HepG2 (cell line): Measurements from ENCODE around the gene NFX1. TPM values are rescaled to one million over a fixed set of nuclear protein-coding genes. Genes with fewer than 3 reads are reported as not detected.

Experiments used
- ATAC-seq: fragments of 200-7000 bp; cut with Tn5 transposase; 3 replicates; pipeline ENCODE4 v1.9.1; 2020; ENCODE audit warnings: mild to moderate bottlenecking, moderate library complexity
- BruUV-seq: library from RNA; stranded (reverse); fragments of 400-500 nt; replicated peaks from 2 replicates; lab custom pipeline; 2021; lab: Mats Ljungman, UMichigan
- CTCF ChIA-PET: fragments of 300-600 bp; formaldehyde crosslinking; extraction: SDS; loops from one replicate; lab custom pipeline; 2021; ENCODE audit warnings: low total read pairs, inconsistent platforms, low intra/inter-chr PET ratio; lab: Yijun Ruan, JAX
- POLR2A ChIA-PET: fragments of 350-600 bp; sonication (Branson Sonifier 250); formaldehyde crosslinking; loops from one replicate; lab custom pipeline; 2020; ENCODE audit warnings: antibody characterized with exemption, inconsistent platforms; lab: Yijun Ruan, JAX
- DNase-seq: peaks from one replicate; pipeline ENCODE4 v3.0.0-alpha.2; 2015; ENCODE audit warnings: low spot score
- FAIRE-seq: peaks from 3 replicates; lab custom pipeline; 2011; peaks lifted over from hg19 to GRCh38; lab: Jason Lieb, UNC
- H2AFZ ChIP-seq: one replicate; pipeline ENCODE4 v1.6.1; 2011; ENCODE audit warnings: low read length, inconsistent platforms
- H3K27ac ChIP-seq: fragments of 300-600 bp; 3 replicates; pipeline ENCODE4 v1.8.0; 2011; ENCODE audit warnings: mixed run types, mild to moderate bottlenecking, mixed read lengths, low read length, inconsistent platforms; ENCODE audit not compliant: insufficient read depth; ENCODE audit errors: extremely low read length
- H3K27me3 ChIP-seq, 2 experiments: fragments of 200-600 bp in 1 of 2; 2 replicates in 1 of 2; 3 replicates in 1 of 2; pipeline versions ENCODE4 v1.6.0 to v1.8.0; 2011; ENCODE audit warnings: low read length in 2 of 2, mild to moderate bottlenecking in 2 of 2, moderate library complexity in 2 of 2, inconsistent platforms in 1 of 2; ENCODE audit not compliant: insufficient read depth in 2 of 2, control insufficient read depth in 1 of 2
- H3K36me3 ChIP-seq, 2 experiments: fragments of 200-600 bp in 1 of 2; replicated peaks in 1 of 2; 2 replicates in 1 of 2; 3 replicates in 1 of 2; pipeline versions ENCODE4 v1.5.1 to v1.8.0; 2011; ENCODE audit warnings: low read length in 2 of 2, inconsistent platforms in 1 of 2; ENCODE audit not compliant: insufficient read depth in 2 of 2, control insufficient read depth in 1 of 2
- H3K4me1 ChIP-seq: 2 replicates; pipeline ENCODE4 v1.5.1; 2012; ENCODE audit warnings: low read length, inconsistent platforms; ENCODE audit not compliant: insufficient read depth
- H3K4me2 ChIP-seq: 2 replicates; pipeline ENCODE4 v1.6.0; 2011; ENCODE audit warnings: low read depth, low read length, inconsistent platforms
- H3K4me3 ChIP-seq, 3 experiments: fragments of 200-600 bp in 1 of 3; sonication (generic), shearing (Covaris generic) in 1 of 3; replicated peaks in 1 of 3; 2 replicates each; pipeline ENCODE4 v1.5.1; 2011 to 2016; ENCODE audit warnings: low read length in 3 of 3, inconsistent platforms in 2 of 3, low read depth in 2 of 3, mild to moderate bottlenecking in 2 of 3, control low read depth in 1 of 3, mixed read lengths in 1 of 3; ENCODE audit not compliant: insufficient read depth in 1 of 3
- H3K79me2 ChIP-seq: one replicate; pipeline ENCODE4 v1.6.1; 2011; ENCODE audit warnings: low read length, inconsistent platforms; ENCODE audit not compliant: insufficient read depth
- H3K9ac ChIP-seq: 2 replicates; pipeline ENCODE4 v1.6.0; 2011; ENCODE audit warnings: mild to moderate bottlenecking, low read depth, low read length, inconsistent platforms; ENCODE audit not compliant: insufficient read depth
- H3K9me3 ChIP-seq: 2 replicates; pipeline ENCODE4 v1.5.1; 2012; ENCODE audit warnings: mild to moderate bottlenecking, low read length
- H4K20me1 ChIP-seq: 2 replicates; pipeline ENCODE4 v1.6.0; 2011; ENCODE audit warnings: inconsistent platforms, mild to moderate bottlenecking, low read length, moderate library complexity; ENCODE audit not compliant: insufficient read depth
- EED ChIP-seq: sonication (generic); formaldehyde crosslinking; IDR thresholded peaks from 2 replicates; pipeline ENCODE4 v1.5.0; 2020; ENCODE audit warnings: mild to moderate bottlenecking, missing genetic modification reagents
- FOXK2 ChIP-seq: fragments of 450-650 bp; IDR thresholded peaks from 2 replicates; pipeline ENCODE4 v1.6.1; 2016
- HNRNPK ChIP-seq: fragments of 200-400 bp; formaldehyde crosslinking; IDR thresholded peaks from 2 replicates; pipeline ENCODE4 v1.6.1; 2018; ENCODE audit warnings: low read length, low read depth, moderate library complexity, mild to moderate bottlenecking; ENCODE audit not compliant: poor library complexity, severe bottlenecking
- MTA1 ChIP-seq: sonication (generic); formaldehyde crosslinking; IDR thresholded peaks from 2 replicates; pipeline ENCODE4 v1.4.0; 2020; ENCODE audit warnings: missing genetic modification reagents, mild to moderate bottlenecking, borderline replicate concordance
- RBM22 ChIP-seq: fragments of 200-400 bp; formaldehyde crosslinking; optimal IDR thresholded peaks from 2 replicates; pipeline ENCODE3; 2017; ENCODE audit warnings: mild to moderate bottlenecking, low read length, moderate library complexity
- SNRNP70 ChIP-seq: fragments of 200-400 bp; formaldehyde crosslinking; IDR thresholded peaks from 2 replicates; pipeline ENCODE4 v1.6.1; 2017; ENCODE audit warnings: mild to moderate bottlenecking, low read depth, low read length, moderate library complexity
- SOX5 ChIP-seq: IDR thresholded peaks from 2 replicates; pipeline ENCODE4 v1.6.1; 2016; ENCODE audit warnings: borderline replicate concordance
- ZBTB21 ChIP-seq: sonication (generic); formaldehyde crosslinking; IDR thresholded peaks from 2 replicates; pipeline ENCODE4 v1.4.0; 2020; ENCODE audit warnings: missing genetic modification reagents
- ZBTB38 ChIP-seq: sonication (generic); formaldehyde crosslinking; IDR thresholded peaks from 2 replicates; pipeline ENCODE4 v1.5.1; 2020; ENCODE audit warnings: mild to moderate bottlenecking, missing genetic modification reagents
- ZMYM3 ChIP-seq: sonication (generic); formaldehyde crosslinking; IDR thresholded peaks from 2 replicates; pipeline ENCODE4 v1.5.1; 2020; ENCODE audit warnings: mild to moderate bottlenecking, missing genetic modification reagents
- ZNF160 ChIP-seq: sonication (generic); formaldehyde crosslinking; IDR thresholded peaks from 2 replicates; pipeline ENCODE4 v1.8.0; 2022; ENCODE audit warnings: mild to moderate bottlenecking, inconsistent platforms, missing genetic modification reagents
- ZNF30 ChIP-seq: sonication (generic); formaldehyde crosslinking; IDR thresholded peaks from 2 replicates; pipeline ENCODE4 v1.5.0; 2020; ENCODE audit warnings: mild to moderate bottlenecking, missing genetic modification reagents
- ZNF709 ChIP-seq: sonication (generic); formaldehyde crosslinking; IDR thresholded peaks from 2 replicates; pipeline ENCODE4 v1.5.0; 2020; ENCODE audit warnings: mild to moderate bottlenecking, missing genetic modification reagents
- WGBS: methylation state at CpG from one replicate; pipeline ENCODE4 v1.1.6; 2017; ENCODE audit warnings: low lambda C conversion rate; 5-methylcytosine and 5-hydroxymethylcytosine counted together
- in situ Hi-C: cut with HindIII; loops from 2 replicates; pipeline ENCODE4 v1.10.0; 2017; ENCODE audit warnings: low pct_unique_long_range_greater_than_20kb; ENCODE audit not compliant: extremely low pct_ligation_motif_present
- intact Hi-C: fragments of 100-400 bp; cut with micrococcal nuclease; formaldehyde crosslinking; loops from one replicate; pipeline ENCODE4 v1.10.0; 2022; ENCODE audit not compliant: unreplicated experiment
- polyA plus RNA-seq, 8 experiments: library from polyadenylated mRNA; depleted of rRNA in 3 of 8; stranded (reverse) in 7 of 8; unstranded in 1 of 8; fragments of >200 nt; fragmentation: Illumina TruSeq in 4 of 8; extraction: Trizol in 4 of 8; gene quantifications; 2 replicates each; pipeline versions ENCODE4 v1.2.1 to v1.2.3, GENCODE V29; 2011 to 2016; ENCODE audit warnings: low read depth in 4 of 8, missing spikeins in 1 of 8, mixed read lengths in 1 of 8; ENCODE audit not compliant: insufficient read depth in 1 of 8
- total RNA-seq, 5 experiments: library from RNA; depleted of rRNA; stranded (reverse); fragments of >200 nt; fragmentation: Illumina TruSeq; extraction: Trizol; gene quantifications; 2 replicates each; pipeline ENCODE4 v1.2.3, GENCODE V29; 2016; ENCODE audit warnings: low read depth in 1 of 5
- TF ChIP-seq, protein P1 (sequence below): sonication (generic); formaldehyde crosslinking; IDR thresholded peaks from 2 replicates; pipeline ENCODE4 v1.5.0; 2020; ENCODE audit warnings: missing genetic modification reagents
- TF ChIP-seq, protein P2 (sequence below): sonication (generic); formaldehyde crosslinking; IDR thresholded peaks from 2 replicates; pipeline ENCODE4 v1.4.0; 2020; ENCODE audit warnings: missing genetic modification reagents, mild to moderate bottlenecking, borderline replicate concordance
- TF ChIP-seq, protein P3 (sequence below): sonication (generic); formaldehyde crosslinking; conservative IDR thresholded peaks from 2 replicates; pipeline ENCODE4 v1.8.0; 2022; ENCODE audit warnings: low read depth, missing genetic modification reagents

NFX1 gene
- total and polyA plus RNA-seq, 2 of the 13 experiments (the other 11 are each of a cell fraction or from before 2014, with no cell fraction given), result 23.9 to 27.5 TPM

DNA sequence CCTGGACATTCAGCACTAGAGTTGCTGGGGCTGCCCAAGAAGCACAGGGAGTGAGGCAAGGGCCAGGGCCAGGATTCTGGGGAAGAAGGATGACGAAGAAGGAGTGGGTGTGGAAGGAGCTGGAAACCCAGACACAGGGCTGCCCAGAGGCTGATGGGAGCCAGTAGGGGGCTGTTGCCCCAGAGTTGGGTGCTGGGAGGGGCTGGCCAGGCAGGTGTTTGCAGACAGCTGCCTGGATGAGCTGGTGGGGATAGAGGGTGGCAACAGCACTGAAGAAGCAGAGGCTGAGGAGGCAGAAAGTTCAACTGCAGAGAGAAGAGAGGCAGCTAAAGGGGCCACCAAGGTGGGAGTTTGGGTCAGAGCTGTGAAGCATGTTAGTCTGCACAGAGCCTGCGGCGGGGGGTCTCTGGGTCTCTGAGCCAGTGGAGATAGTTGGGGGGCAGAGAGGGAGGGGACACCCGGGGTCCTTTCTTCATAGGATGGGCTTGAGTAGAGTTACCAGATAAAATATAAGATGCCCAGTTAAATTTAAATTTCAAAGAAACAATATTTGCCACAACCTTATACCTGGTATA lies 114.6 kb downstream of the NFX1 start (continued):
- TF ChIP-seq, protein P1, sequence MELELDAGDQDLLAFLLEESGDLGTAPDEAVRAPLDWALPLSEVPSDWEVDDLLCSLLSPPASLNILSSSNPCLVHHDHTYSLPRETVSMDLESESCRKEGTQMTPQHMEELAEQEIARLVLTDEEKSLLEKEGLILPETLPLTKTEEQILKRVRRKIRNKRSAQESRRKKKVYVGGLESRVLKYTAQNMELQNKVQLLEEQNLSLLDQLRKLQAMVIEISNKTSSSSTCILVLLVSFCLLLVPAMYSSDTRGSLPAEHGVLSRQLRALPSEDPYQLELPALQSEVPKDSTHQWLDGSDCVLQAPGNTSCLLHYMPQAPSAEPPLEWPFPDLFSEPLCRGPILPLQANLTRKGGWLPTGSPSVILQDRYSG, result no peak
- TF ChIP-seq SNRNP70, result no peak
- TF ChIP-seq FOXK2, result no peak
- no peak for TF ChIP-seq ZNF30 (CRISPR knock-in tag)
- TF ChIP-seq, protein P2, sequence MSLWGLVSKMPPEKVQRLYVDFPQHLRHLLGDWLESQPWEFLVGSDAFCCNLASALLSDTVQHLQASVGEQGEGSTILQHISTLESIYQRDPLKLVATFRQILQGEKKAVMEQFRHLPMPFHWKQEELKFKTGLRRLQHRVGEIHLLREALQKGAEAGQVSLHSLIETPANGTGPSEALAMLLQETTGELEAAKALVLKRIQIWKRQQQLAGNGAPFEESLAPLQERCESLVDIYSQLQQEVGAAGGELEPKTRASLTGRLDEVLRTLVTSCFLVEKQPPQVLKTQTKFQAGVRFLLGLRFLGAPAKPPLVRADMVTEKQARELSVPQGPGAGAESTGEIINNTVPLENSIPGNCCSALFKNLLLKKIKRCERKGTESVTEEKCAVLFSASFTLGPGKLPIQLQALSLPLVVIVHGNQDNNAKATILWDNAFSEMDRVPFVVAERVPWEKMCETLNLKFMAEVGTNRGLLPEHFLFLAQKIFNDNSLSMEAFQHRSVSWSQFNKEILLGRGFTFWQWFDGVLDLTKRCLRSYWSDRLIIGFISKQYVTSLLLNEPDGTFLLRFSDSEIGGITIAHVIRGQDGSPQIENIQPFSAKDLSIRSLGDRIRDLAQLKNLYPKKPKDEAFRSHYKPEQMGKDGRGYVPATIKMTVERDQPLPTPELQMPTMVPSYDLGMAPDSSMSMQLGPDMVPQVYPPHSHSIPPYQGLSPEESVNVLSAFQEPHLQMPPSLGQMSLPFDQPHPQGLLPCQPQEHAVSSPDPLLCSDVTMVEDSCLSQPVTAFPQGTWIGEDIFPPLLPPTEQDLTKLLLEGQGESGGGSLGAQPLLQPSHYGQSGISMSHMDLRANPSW, result no peak
- no peak for TF ChIP-seq MTA1 (CRISPR knock-in tag)
- TF ChIP-seq ZMYM3 (CRISPR knock-in tag), result no peak
- TF ChIP-seq, all 625 proteins: peak for 0

DNA sequence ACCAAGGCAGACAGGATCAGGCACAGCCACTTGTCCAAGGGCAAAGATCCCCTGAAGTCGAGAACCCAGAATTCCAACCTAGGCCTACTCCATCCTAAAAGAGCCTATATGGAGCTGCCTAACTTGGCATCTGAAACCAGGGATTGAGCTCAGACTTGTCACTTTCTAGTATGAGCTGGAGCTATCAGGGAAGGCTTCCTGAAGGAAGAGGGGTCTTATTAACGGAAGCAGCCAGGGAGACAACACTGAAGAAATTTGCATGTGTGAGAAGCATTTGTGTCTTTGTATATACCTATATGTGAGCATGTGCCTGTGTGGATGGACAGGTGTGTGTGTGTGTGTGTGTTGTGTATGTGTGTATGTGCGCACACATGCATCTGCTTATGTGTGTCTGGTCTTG lies 116.7 kb downstream of the NFX1 start:
- FAIRE-seq, result no peak
- CTCF ChIA-PET, result no interaction called here
- intact Hi-C loops, result no loop called here
- TF ChIP-seq ZNF160 (CRISPR knock-in tag) (no peak), ZNF709 (CRISPR knock-in tag) (no peak), ZBTB21 (CRISPR knock-in tag) (no peak), RBM22 (no peak), ZBTB38 (CRISPR knock-in tag) (no peak), SOX5 (no peak), EED (no peak), HNRNPK (no peak)
- TF ChIP-seq, protein P3, sequence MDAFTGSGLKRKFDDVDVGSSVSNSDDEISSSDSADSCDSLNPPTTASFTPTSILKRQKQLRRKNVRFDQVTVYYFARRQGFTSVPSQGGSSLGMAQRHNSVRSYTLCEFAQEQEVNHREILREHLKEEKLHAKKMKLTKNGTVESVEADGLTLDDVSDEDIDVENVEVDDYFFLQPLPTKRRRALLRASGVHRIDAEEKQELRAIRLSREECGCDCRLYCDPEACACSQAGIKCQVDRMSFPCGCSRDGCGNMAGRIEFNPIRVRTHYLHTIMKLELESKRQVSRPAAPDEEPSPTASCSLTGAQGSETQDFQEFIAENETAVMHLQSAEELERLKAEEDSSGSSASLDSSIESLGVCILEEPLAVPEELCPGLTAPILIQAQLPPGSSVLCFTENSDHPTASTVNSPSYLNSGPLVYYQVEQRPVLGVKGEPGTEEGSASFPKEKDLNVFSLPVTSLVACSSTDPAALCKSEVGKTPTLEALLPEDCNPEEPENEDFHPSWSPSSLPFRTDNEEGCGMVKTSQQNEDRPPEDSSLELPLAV (CRISPR knock-in tag), result no peak

More for the DNA sequence above, 116.7 kb downstream of the NFX1 start:
- BruUV-seq, result no TSS peak
- Histone ChIP-seq H3K4me3 (no peak overlapping the region), H4K20me1 (no peaks in the 10 kb centered on the region), H3K9ac (no peak overlapping the region), H3K9me3 (no peaks in the 10 kb centered on the region), H3K27me3 (peaks cover 7 to 42% of the 10 kb centered on the region in 2 experiments), H3K4me1 (peaks cover 24% of the 10 kb centered on the region), H3K36me3 (no peaks in the 10 kb centered on the region), H3K4me2 (no peak overlapping the region), H2AFZ (no peak overlapping the region), H3K27ac (no peak overlapping the region), H3K79me2 (no peaks in the 10 kb centered on the region)
- ATAC-seq (no peak), DNase-seq (no peak)
- POLR2A ChIA-PET, result interaction anchor here (1.3 kb wide), 1 partner anchor 9 kb away, joined by 4 read pairs; no protein-coding TSS in a partner anchor
- 68% methylated on average over 3 of the region's 3 CpGs for WGBS
- in situ Hi-C loops, result loop anchor here (5.0 kb wide), 1 partner anchor 40 kb away; the partner anchor contains the start of gene AQP3
